ENCODE data around the gene AP1AR.

Gene AP1AR

GRCh38 chr4:112222219-112222955 lies 9.2 kb upstream of the AP1AR start:
- DNase-seq: no peak

DNA sequence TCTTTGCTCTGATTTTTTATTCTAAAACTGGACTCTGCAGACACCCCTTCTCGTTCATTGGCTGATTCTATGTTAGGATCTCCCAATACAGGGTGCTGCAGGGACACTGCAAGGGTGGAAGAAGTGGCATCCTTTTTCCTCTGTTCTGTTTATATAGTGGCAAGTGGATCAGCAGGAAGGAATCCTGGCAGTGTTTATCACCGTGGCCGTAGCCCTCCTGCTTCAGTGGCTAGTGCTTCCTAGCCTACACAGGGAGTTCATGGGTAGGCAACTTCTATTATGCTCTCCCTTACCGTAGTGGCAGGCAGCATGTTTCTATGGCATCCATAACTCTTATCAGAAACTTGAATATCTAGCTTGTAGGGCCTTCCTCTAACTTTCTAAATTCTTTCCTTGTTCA lies 6.4 kb upstream of the AP1AR start:
- no peak for DNase-seq

DNA sequence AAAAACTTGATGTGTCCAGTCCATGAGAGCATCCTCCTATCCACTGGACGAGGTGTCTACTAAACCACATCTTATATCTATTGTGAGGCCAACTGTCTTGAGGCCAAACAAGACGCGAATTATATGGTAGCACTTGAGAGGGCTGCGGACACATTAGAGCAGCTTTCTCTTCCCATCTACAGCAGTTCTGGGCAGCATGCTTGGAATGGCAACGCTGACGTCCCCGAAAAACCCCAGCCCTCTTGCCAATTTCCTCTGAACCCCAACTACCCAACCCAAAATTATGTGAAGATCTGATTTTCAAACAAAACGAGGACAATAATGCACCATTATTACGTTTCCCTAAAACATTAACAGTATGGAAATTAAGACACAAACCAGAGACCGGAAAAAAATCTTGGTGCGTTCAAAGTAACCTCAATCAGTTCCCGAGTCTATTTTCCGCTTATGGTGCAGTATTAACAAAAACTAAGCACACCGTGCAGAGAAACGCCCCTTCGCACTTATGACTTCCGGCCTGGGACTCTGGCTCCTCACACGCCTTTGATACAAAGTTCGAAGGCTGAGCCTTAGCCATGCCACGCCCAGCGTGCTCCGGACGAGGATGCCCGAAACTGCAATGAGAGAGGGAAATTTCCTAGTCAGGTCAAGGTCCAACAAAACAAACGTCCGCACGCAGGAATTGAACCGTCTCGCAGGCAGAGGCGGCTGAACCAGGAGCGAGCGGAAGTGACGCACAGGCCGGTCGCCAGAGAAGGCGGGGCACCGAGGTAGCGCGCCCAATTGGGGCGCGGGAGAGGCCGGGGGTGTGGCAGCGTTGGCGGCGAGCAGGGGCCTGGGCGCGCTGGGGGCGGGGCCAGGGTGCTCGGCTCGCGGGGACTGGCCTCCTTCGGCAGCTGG lies 458 bp upstream of the AP1AR start:
- DNase-seq: peak; percentile 93

DNA sequence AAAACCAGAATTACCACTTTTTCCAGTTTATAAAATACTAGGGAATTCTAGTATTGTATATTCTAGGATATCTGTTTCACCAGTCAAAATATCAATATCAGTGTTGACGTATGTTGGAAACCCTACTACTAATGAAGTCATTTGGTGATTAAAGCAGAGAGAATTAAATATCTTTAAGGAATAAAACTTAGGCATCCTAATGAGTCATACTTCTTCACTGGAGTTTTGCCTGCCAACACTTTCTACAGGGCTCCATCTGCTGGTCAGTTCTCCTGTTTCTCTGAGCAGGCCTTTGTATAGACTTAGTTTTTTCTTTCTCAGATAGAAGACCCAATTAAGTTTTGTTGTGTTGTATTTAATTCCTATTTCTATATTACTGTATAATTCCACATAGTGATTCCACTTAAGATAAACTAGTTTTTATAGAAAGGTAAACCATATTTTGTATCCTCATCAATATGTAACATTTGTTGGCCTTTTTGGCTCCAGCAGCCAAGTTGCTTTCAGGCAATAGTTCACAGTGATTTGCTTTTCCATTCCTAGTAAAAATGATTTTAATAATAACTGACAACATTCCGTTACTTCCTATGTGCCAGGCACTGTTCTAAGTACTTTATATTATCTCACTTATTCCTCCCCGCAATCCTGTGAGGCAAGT lies 3.5 kb downstream of the AP1AR start:
- DNase-seq: peak; percentile 65

DNA sequence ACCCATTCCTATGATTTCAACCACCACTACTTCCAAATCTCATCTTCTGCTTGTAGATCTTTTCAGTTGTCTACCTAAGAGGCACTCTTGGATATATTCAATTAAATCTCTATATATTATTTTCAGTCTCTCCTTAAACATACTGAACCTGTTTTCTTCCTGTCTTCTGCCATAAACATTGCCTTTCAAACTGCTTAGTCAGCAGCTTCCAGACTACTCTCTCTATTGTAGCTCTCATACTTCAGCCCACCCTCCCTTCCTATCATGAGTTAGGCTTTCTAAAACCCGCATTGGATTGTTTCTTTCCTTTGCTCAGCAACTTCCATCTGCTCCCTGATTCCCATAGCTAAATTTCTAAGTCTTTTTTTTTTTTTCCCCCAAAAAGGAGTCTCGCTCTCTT lies 4.5 kb downstream of the AP1AR start:
- no peak for DNase-seq

DNA sequence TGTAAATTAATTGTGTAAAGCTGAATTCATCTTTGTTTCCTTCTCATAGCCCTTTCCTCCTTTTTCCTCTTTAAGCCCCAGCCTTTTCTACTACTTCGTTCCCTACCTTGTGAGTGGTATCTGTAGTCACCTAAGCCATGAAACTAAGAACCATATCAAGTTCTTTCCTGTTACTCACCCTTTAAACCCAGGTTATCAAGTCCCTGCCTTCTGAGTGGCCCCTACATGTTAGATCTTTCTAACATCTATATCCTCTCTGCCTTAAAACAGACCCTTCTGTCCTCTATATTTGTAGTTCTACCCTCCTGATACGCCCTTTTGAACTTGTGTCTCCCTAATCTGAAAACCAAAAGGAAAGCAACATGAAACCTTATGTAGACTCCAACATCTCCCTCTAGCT lies 7.2 kb downstream of the AP1AR start:
- no peak for DNase-seq

DNA sequence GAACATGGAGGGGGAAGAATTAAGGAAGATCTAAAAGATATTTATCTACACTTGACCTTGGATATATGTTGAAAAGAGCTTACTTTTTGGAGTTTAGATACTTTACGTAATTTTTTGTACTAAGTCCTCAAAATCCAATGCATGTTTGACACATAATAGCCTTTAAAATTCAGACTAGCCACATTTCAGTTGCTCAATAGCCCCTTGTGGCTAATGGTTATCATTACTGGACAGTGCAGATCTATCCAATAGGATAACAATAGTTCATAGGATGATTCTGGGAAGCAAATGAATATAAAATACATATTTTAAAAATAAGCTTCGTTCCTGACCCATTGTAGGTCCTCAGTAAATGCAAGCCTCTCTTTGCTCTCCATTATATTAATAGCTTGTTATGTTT lies 13.8 kb downstream of the AP1AR start:
- no peak for DNase-seq

- DNase-seq: no peak
Measured at GRCh38 chr4:112247021-112247420, 15.4 kb downstream of the AP1AR start.

DNA sequence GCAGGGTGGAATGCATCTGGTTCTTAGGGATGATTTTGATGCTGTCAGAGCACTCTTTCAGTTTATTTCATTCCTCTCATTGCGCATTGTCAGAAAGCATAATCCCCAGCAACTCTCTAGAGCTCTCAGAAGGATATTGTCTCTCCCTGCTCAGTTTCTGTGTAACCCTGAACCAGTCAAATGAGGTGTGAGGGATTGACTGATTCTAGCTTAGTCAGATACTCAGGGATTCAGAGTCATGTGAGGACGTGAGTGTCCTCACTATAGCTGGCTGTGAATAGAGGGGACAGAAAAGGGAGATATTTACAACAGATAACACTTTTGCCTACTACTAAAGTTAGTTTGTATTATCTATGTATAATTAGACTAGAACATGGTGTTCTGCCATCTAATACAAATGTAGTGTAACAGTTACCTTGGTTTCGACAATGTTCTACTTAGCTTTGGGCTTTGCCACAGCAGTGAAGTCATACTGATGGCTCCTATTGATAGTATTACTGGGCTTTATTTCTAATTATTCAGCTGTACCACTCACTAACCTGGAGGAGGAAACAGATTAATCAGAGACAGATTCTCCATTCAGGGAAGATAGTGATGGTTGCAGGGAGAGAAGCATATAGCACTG lies 19.5 kb downstream of the AP1AR start:
- DNase-seq: no peak

DNA sequence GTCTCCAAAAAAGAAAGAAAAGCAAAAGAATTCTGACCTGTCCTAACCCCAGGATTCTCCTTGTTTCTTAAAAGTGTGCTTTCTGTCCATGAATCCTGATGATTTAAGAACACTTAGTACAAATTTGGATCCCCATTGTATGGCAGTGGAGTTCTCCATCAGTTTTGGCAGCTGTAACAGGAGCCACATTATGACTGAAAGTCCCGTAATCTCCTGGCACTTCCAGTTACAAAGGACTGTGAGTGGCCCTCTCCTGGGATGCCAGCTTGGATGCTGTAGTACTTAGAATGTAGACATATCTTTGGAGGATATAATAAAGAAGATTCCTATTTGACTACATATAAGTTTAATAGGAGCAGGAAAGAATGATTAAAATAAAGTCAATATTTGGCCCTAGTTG lies 20.6 kb downstream of the AP1AR start:
- no peak for DNase-seq

DNA sequence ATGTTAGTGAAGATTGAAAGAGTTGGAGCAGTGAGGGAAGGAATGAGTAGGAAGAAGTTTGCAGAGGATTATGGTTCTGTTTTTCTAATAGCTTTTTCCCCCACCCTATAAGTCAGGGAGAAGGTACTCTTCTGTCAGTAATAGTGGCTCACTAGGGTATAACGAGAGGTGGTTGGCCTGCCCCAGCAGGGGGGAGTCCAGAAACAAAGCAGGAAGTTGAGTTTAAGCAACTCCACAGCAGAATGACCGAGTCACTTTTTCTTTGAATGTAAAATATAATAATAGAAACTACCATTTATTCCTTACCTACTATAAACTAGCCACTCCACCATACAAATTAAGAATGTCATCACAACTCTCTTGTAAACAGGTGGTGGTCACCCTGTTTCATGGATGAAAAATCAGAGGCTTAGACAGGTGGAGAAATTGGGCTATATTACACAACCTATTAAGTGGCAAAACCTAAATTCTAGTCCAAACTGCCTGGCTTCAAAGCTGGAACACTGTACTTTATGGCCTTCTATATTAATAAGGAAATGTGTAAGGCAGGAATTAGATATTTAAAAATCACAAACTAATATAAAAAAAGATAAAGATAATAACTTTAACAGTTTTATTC lies 21.9 kb downstream of the AP1AR start:
- DNase-seq: no peak

- DNase-seq: no peak
Measured at GRCh38 chr4:112257098-112257497, 25.5 kb downstream of the AP1AR start.

DNA sequence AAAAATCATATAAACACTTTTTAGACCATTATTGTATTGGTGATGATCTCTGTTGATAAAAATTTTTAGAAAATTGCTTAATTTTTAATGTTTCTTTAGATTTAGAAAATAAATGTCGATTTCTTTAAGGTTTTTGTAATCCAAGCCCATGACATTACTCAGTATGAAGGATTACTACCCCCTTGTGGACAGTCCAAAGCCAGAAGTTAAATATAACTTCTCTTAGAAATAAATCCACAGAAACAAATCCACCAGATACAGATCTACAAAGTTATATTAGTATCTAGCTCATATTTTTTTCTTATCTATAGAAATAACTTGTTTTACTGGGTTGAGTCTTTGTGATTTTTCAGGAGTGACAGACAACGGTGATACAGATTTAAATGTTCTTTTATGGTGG lies 35.2 kb downstream of the AP1AR start:
- DNase-seq: no peak

GRCh38 chr4:112270051-112270450 lies 38.5 kb downstream of the AP1AR start:
- no peak for DNase-seq

- no peak for DNase-seq
Measured at GRCh38 chr4:112270640-112271421, 39.2 kb downstream of the AP1AR start.

DNA sequence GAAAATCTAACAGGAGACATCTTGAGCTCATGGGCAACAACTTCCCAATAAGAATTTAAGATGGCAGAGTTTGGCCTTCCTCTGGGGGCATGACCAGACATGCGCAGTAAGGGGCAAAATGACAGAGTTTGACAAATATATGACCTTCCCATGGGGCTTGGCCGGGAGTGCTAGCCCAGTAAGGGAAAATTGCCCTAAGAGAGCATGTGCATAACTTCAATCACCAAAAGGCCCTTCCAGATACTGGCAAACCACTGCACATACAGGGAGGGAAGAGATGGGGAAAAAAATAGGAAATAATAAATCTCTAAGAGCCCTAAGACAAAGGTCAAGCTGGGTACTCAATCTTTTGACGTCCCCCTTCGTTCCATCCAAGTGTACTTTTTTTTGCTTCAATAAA lies 40.7 kb downstream of the AP1AR start:
- DNase-seq: no peak

DNA sequence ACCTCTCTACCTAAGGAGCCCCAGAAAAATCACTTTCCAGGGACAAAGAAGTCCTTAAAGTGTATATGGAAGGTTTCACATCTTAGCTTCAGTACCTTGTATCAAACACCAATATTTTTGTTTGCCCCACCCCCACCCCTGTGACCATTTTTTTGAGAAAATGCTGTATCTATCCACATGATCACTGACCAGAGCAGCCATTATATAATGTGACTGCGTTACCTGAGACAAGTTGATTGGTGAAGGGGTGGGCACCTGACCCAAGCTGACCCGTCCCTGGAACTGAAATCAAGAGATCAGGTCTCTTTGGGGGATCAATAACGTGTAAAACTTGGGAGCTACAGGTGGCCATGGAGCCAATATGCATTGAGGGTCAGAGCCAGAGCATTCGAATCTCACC lies 43.4 kb downstream of the AP1AR start:
- DNase-seq: no peak

- DNase-seq: no peak
Measured at GRCh38 chr4:112276113-112276512, 44.5 kb downstream of the AP1AR start.

DNA sequence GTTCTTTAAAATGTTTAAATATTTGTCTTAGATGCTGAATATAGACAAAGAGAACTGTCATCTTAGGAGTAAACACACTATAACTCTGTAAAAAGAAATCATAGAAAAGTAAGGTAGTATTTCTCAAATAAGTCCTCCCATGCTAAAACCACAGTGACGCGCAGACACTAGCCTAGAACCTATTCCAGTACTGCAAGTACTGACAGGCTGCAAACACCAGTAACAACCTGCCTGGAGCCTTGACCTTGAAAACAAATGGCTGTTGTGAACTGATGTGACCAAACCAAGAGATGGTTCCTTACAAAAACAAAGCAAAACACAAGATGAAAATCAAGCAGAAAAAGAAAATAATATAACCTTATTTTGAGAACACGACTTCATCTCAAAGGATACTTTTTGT lies 45.6 kb downstream of the AP1AR start:
- DNase-seq: no peak

DNA sequence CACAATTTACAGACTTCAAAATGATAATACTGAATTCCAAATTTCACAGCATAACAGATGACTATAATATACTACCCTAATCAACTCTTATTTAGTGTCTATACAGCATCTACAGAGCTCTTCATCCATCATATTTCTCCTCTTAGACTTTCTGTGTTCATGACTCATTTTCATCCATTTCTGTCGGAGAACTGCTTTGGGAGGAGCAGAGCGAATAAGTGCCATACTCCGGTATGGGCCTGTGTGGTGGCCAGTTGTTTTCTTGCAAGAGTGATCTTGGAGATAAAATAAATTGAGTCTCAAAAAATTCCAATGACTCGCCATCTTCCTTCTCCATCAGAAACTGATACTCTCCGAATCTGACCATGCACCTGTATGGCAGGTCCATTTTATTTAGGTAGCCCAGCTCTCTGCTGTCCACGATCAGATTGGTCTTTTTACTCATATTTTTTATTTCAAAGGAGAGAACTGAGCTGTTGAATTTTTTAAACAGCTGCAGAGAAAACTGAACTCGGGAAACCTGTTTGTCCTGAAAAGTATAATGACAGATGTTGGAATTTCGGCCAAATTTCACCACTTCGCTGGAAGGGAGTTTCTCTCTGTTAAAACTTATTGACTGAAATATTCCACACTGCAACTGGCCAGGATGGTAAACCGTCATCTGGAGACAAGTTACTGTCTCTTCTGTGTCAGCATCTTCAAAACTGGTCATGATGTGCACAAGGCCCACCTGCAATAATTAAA lies 46.3 kb downstream of the AP1AR start:
- no peak for DNase-seq
